ENCODE data around the gene KLHDC3.

DNA sequence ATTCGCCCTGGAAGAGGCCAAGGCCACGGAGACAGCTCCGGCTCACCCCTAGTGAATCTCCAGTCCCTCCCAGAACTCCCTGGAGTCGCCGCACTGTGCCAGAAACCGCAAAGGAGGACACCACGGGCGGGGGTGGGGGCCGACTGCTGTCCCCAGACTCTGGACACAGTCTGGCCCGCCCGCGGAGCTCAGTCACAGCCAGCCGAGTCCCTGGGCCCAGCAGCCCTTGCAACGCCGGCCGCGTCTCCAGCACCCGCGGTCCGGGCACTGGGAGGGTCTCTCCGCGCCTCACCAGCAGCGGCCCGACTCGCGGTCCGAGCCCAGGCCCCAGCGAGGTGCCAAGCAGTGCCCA lies 35.6 kb upstream of the KLHDC3 start:
- TF ChIP-seq, protein P1, sequence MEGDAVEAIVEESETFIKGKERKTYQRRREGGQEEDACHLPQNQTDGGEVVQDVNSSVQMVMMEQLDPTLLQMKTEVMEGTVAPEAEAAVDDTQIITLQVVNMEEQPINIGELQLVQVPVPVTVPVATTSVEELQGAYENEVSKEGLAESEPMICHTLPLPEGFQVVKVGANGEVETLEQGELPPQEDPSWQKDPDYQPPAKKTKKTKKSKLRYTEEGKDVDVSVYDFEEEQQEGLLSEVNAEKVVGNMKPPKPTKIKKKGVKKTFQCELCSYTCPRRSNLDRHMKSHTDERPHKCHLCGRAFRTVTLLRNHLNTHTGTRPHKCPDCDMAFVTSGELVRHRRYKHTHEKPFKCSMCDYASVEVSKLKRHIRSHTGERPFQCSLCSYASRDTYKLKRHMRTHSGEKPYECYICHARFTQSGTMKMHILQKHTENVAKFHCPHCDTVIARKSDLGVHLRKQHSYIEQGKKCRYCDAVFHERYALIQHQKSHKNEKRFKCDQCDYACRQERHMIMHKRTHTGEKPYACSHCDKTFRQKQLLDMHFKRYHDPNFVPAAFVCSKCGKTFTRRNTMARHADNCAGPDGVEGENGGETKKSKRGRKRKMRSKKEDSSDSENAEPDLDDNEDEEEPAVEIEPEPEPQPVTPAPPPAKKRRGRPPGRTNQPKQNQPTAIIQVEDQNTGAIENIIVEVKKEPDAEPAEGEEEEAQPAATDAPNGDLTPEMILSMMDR (IDR thresholded peaks at IDR 0.05), result no peak
- no peak for TF ChIP-seq POLR2A (IDR thresholded peaks at IDR 0.05; ENCODE audit: low read depth)
- TF ChIP-seq EP300 (IDR thresholded peaks at IDR 0.05), result no peak
- no peak for TF ChIP-seq POLR2AphosphoS5 (IDR thresholded peaks at IDR 0.05)
